ENCODE data around the gene NCK1.
"Not testable (repeated sequence)": the region's sequence is repeated elsewhere in the genome, so short reads cannot be mapped to it uniquely, and the experiment has no call there.

The NCK1 gene

DNA sequence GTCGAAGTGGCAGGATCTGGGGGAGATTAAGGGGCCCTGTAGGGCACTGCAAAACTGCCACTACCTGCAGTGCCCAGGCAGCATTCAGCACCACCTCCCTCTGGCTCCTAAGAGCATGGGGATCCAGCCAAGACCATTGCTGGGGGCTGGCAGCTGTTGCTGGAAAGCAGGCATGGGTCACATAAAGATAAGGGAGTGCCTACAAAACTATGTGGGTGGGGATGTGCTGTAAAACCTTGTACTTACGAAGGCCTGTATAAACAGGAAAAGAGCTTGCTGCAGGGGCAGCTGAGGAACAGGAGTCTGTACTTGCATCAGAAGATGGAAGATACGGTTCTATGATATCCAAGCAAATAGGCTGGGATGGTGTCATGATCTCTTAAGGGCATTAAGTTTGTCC, 122.8 kb downstream of the NCK1 start:
- ChIA-PET CTCF (no interaction called here), POLR2A (no interaction called here)
- DNase-seq (ENCODE audit: extremely low spot score): peak; percentile 2
- TF ChIP-seq SP1 (IDR thresholded peaks at IDR 0.05) (no peak), L3MBTL2 (conservative IDR thresholded peaks at IDR 0.05) (no peak), FOXM1 (IDR thresholded peaks at IDR 0.05; ENCODE audit: borderline replicate concordance) (no peak), NFRKB (IDR thresholded peaks at IDR 0.05) (no peak), FOXA1 (IDR thresholded peaks at IDR 0.05) (no peak), TARDBP (IDR thresholded peaks at IDR 0.05) (no peak), SUZ12 (IDR thresholded peaks at IDR 0.05) (no peak), ZNF384 (IDR thresholded peaks at IDR 0.05) (no peak), PKNOX1 (IDR thresholded peaks at IDR 0.05) (no peak), HDGF (IDR thresholded peaks at IDR 0.05; ENCODE audit: borderline replicate concordance) (no peak), ELF4 (IDR thresholded peaks at IDR 0.05) (no peak)

DNA sequence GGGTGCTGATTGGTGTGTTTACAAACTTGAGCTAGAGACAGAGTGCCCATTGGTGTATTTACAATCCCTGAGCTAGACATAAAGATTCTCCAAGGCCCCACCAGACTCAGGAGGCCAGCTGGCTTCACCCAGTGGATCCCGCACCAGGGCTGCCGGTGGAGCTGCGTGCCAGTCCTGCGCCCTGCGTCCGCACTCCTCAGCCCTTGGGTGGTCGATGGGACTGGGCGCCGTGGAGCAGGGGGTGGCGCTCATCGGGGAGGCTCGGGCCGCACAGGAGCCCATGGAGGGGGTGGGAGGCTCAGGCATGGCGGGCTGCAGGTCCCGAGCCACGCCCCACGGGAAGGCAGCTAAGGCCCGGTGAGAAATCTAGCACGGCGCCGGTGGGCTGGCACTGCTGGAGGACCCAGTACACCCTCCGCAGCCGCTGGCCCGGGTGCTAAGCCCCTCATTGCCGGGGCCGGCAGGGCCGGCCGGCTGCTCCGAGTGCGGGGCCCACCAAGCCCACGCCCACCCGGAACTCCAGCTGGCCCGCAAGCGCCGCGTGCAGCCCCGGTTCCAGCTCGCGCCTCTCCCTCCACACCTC, 125.5 kb downstream of the NCK1 start:
- DNase-seq (ENCODE audit: extremely low spot score); POLR2A ChIA-PET; CTCF ChIA-PET: not testable (repeated sequence)

DNA sequence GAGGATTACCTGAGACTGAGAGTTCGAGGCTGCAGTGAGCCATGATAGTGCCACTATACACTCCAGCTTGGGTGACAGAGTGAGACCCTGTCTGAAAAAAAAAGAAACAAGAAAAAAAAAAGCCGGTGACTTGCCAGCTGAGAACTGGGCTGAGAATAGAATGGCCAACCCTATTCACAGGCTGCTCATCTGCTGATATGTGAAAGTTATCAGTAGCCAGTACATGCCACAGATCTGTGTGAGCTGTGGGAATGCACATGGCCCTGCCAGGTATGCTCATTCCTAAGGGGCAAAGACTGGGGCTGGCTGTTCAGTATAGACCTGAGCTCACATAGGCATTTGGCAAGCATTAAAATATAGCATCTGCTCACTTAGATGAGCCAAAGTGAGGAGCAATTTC, 126.6 kb downstream of the NCK1 start:
- POLR2A ChIA-PET: interaction anchor here (0.7 kb wide), 1 partner anchor 793 kb away, joined by 3 read pairs; the partner anchor contains the start of gene MSL2
- DNase-seq (ENCODE audit: extremely low spot score): no peak
- no peak for TF ChIP-seq SP1 (IDR thresholded peaks at IDR 0.05)
- TF ChIP-seq HDGF (IDR thresholded peaks at IDR 0.05; ENCODE audit: borderline replicate concordance): no peak
- TF ChIP-seq CTBP1 (IDR thresholded peaks at IDR 0.05; ENCODE audit: borderline replicate concordance): no peak
- no peak for TF ChIP-seq ZNF384 (IDR thresholded peaks at IDR 0.05)
- TF ChIP-seq BHLHE40 (IDR thresholded peaks at IDR 0.05; ENCODE audit: borderline replicate concordance): no peak
- no peak for TF ChIP-seq ARNT (IDR thresholded peaks at IDR 0.05)
- no peak for TF ChIP-seq SUZ12 (IDR thresholded peaks at IDR 0.05)
- TF ChIP-seq LEF1 (IDR thresholded peaks at IDR 0.05; ENCODE audit: borderline replicate concordance): no peak
- TF ChIP-seq FOXA1 (IDR thresholded peaks at IDR 0.05): no peak
- TF ChIP-seq FOXM1 (IDR thresholded peaks at IDR 0.05; ENCODE audit: borderline replicate concordance): no peak
- TF ChIP-seq ELF4 (IDR thresholded peaks at IDR 0.05): no peak
- TF ChIP-seq NFRKB (IDR thresholded peaks at IDR 0.05): no peak
- TF ChIP-seq PKNOX1 (IDR thresholded peaks at IDR 0.05): no peak
- TF ChIP-seq TARDBP (IDR thresholded peaks at IDR 0.05): no peak
- CTCF ChIA-PET: no interaction called here

DNA sequence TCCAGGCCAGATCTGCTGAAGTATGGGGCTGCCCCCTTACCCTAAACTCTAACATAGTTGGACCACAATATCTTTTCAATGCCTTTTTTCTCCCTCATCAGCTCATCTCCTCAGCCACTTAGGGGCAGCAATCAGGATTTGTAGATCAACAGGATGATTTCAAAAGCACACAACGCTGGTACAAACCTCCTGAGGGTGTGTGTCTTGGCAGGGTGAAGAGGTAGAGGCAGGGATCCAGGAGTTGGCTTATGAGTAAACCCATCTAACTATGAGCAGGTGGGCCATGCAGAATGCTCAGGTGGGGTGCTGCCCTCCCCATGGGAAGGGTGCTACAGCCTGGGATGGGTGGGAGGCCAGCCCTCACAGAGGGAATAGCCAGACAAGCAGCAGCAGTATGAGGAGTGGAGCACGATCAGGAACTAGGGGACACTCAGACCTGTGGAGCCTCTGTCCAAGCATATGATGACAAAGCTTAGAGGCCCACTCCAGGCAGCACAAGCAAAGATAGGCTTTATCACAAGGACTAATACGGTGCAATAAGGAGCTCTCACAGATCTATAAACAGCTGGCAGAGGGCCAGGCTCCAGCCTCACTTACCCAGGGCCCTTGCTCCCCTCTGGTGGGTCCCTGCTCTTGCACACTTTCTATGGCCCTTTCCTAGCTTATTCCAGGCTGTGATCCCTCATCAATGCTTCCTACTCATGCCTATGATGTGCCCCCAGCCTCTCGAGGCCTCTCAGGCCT, 127.9 kb downstream of the NCK1 start:
- CTCF ChIA-PET: no interaction called here

GRCh38 chr3:136990826-136991225, 128.8 kb downstream of the NCK1 start:
- TF ChIP-seq BHLHE40 (IDR thresholded peaks at IDR 0.05; ENCODE audit: borderline replicate concordance): no peak
- TF ChIP-seq LEF1 (IDR thresholded peaks at IDR 0.05; ENCODE audit: borderline replicate concordance): no peak
- no peak for TF ChIP-seq ARNT (IDR thresholded peaks at IDR 0.05)
- no peak for TF ChIP-seq TARDBP (IDR thresholded peaks at IDR 0.05)
- no peak for TF ChIP-seq HDGF (IDR thresholded peaks at IDR 0.05; ENCODE audit: borderline replicate concordance)
- no peak for TF ChIP-seq L3MBTL2 (conservative IDR thresholded peaks at IDR 0.05)
- no peak for TF ChIP-seq ELF4 (IDR thresholded peaks at IDR 0.05)
- no peak for TF ChIP-seq ZNF384 (IDR thresholded peaks at IDR 0.05)
- TF ChIP-seq CTBP1 (IDR thresholded peaks at IDR 0.05; ENCODE audit: borderline replicate concordance): no peak
- TF ChIP-seq FOXM1 (IDR thresholded peaks at IDR 0.05; ENCODE audit: borderline replicate concordance): no peak
- TF ChIP-seq FOXA1 (IDR thresholded peaks at IDR 0.05): no peak
- no peak for TF ChIP-seq SUZ12 (IDR thresholded peaks at IDR 0.05)
- no peak for TF ChIP-seq PKNOX1 (IDR thresholded peaks at IDR 0.05)
- TF ChIP-seq FOXK2 (IDR thresholded peaks at IDR 0.05): no peak
- TF ChIP-seq NFRKB (IDR thresholded peaks at IDR 0.05): no peak
- POLR2A ChIA-PET: no interaction called here
- CTCF ChIA-PET: no interaction called here
- peak; percentile 2 for DNase-seq (ENCODE audit: extremely low spot score)

More for the DNA sequence above, 127.9 kb downstream of the NCK1 start:
- peak; percentile 1 for DNase-seq (ENCODE audit: extremely low spot score)
- TF ChIP-seq CTBP1 (IDR thresholded peaks at IDR 0.05; ENCODE audit: borderline replicate concordance) (no peak), ZNF384 (IDR thresholded peaks at IDR 0.05) (no peak), HDGF (IDR thresholded peaks at IDR 0.05; ENCODE audit: borderline replicate concordance) (no peak), FOXA1 (IDR thresholded peaks at IDR 0.05) (no peak), SP1 (IDR thresholded peaks at IDR 0.05) (no peak), PKNOX1 (IDR thresholded peaks at IDR 0.05) (no peak), BHLHE40 (IDR thresholded peaks at IDR 0.05; ENCODE audit: borderline replicate concordance) (no peak), SUZ12 (IDR thresholded peaks at IDR 0.05) (no peak), ARNT (IDR thresholded peaks at IDR 0.05) (no peak), LEF1 (IDR thresholded peaks at IDR 0.05; ENCODE audit: borderline replicate concordance) (no peak), TARDBP (IDR thresholded peaks at IDR 0.05) (no peak), NFRKB (IDR thresholded peaks at IDR 0.05) (no peak), FOXM1 (IDR thresholded peaks at IDR 0.05; ENCODE audit: borderline replicate concordance) (no peak), L3MBTL2 (conservative IDR thresholded peaks at IDR 0.05) (no peak), ELF4 (IDR thresholded peaks at IDR 0.05) (no peak)
- POLR2A ChIA-PET: no interaction called here

All from HEK293T (cell line).